ENCODE data around the gene HIVEP3.
"Not testable (repeated sequence)": the region's sequence is repeated elsewhere in the genome, so short reads cannot be mapped to it uniquely, and the experiment has no call there.

The HIVEP3 gene

GRCh38 chr1:41572224-41572623, 346.5 kb downstream of the HIVEP3 start:
- DNase-seq: no peak

- DNase-seq: no peak
These were observed 347.7 kb downstream of the HIVEP3 start for GRCh38 chr1:41571041-41571440.

DNA sequence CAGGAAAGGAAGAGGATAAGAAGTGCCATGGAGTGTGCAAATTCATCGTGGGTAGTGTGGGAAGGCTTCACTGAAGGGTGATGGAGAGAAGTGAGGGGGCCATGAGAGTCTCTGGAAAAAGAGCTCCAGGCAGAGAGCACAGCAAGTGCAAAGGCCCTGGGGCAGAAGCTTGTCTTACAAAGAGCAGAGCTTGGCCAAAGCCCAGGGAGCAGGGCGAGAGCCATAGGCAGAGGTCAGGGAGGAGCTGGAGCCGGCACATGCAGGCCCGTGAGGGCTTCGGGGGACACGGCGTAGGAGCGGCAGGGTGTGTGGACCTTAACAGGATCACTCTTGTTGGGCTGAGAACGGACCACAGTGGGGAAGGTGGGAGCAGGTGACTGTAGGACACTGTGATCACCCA, 350.5 kb downstream of the HIVEP3 start:
- no peak for DNase-seq

GRCh38 chr1:41566969-41567368, 351.8 kb downstream of the HIVEP3 start:
- DNase-seq: no peak

- DNase-seq: no peak
These were observed 352.3 kb downstream of the HIVEP3 start for GRCh38 chr1:41566274-41566885.

- DNase-seq: no peak
These were observed 353.8 kb downstream of the HIVEP3 start for GRCh38 chr1:41564741-41565475.

GRCh38 chr1:41562328-41562727, 356.4 kb downstream of the HIVEP3 start:
- no peak for DNase-seq

GRCh38 chr1:41560931-41561330, 357.8 kb downstream of the HIVEP3 start:
- DNase-seq: no peak

DNA sequence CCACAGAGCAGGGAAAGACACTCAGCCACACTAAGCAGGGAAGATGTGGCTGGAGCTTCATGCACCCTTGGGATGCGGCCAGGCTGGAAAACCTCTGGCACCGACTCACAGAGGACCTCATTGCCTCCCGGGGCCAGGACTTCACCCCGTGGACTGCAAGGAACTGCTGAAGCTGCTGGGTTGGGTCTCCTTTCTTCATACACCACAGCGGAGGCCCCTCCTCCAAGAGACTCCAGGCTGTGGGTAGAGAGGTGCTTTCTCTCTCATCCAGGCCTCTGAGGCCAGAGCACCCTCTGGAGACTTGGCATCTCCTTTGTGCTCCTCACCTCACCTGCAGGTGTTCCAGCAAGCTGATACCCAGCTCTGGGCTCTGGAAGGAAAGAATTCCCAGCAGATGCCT, 358.2 kb downstream of the HIVEP3 start:
- no peak for DNase-seq

- no peak for DNase-seq
These were observed 359.4 kb downstream of the HIVEP3 start for GRCh38 chr1:41559331-41559730.

GRCh38 chr1:41558761-41559171, 360.0 kb downstream of the HIVEP3 start:
- no peak for DNase-seq

DNA sequence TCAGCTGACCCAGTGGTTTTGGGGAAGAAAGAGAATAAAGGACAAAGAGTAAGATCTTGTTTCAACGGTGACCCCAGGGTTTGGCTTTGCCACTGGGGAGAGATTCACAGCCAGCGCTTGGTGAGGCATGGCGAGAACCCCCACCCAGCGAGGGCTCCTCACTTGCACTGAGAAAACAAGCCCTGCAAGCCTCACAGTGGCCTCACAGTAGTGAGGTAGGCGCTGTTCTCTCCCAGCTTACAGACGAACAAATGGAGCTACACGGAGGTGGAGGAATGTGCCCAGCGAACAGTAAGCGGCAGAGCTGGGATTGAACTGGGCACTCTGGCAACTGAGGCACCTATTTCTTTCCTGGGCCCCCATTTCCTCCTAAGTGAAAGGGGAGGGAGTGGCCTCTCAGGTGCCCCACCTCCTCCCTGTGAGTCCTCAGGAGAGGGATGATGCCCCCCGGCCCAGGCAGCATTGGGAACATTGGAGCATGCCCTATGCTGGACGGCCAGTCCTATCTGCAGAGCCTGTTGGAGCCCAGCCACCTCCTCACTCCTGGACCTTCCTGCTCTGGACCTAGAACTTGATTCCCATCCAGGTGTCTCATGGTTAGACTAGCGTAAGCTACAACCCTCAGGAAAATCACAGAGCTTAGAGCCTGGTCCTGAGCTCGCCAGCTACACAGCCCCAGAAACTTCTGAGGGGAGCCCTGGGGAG, 360.8 kb downstream of the HIVEP3 start:
- DNase-seq: no peak

DNA sequence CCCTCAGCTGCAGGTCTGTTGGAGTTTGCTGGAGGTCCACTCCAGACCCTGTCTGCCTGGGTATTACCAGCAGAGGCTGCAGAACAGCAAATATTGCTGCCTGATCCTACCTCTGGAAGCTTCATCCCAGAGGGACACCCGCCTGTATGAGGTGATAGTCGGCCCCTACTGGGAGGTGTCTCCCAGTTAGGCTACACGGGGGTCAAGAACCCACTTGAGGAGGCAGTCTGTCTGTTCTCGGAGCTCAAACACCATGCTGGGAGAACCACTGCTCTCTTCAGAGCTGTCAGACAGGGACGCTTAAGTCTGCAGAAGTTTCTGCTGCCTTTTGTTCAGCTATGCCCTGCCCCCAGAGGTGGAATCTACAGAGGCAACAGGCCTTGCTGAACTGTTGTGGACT, 364.0 kb downstream of the HIVEP3 start:
- DNase-seq: not testable (repeated sequence)

GRCh38 chr1:41547781-41548560, 370.8 kb downstream of the HIVEP3 start:
- no peak for DNase-seq

DNA sequence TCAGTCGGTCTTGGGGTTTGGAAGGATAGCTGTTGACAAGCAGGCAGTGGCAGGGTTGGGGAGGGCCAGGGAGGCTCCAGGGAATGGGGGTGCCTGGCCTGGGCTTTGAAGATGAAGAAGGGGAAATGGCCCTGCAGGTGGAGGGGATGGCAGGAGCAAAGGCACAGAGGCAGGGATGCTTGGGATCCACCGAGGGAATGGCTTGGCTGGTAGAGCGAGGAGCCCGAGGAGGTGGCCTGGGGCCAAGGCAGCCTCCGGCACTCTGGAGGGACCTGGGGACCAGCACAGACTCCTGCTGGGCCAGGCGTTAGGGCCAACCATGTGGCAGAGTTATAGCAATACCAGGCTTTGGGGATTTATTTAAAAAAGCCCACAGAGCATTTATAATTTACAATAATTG, 371.4 kb downstream of the HIVEP3 start:
- DNase-seq: no peak

DNA sequence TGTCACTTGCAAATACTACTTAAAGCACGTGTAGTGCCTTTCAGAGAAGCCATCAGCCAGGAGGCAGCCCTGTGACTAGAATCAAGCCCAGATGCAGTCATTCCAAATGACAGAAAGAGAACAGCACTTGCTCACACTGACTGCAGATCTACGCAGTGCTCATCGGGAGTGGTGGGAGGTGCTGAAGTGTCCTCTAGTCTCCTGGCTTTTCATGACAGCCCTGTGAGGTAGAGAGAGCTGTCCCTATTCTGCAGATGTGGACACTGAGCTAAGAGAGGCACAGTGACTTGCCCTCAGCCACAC, 371.9 kb downstream of the HIVEP3 start:
- no peak for DNase-seq

DNA sequence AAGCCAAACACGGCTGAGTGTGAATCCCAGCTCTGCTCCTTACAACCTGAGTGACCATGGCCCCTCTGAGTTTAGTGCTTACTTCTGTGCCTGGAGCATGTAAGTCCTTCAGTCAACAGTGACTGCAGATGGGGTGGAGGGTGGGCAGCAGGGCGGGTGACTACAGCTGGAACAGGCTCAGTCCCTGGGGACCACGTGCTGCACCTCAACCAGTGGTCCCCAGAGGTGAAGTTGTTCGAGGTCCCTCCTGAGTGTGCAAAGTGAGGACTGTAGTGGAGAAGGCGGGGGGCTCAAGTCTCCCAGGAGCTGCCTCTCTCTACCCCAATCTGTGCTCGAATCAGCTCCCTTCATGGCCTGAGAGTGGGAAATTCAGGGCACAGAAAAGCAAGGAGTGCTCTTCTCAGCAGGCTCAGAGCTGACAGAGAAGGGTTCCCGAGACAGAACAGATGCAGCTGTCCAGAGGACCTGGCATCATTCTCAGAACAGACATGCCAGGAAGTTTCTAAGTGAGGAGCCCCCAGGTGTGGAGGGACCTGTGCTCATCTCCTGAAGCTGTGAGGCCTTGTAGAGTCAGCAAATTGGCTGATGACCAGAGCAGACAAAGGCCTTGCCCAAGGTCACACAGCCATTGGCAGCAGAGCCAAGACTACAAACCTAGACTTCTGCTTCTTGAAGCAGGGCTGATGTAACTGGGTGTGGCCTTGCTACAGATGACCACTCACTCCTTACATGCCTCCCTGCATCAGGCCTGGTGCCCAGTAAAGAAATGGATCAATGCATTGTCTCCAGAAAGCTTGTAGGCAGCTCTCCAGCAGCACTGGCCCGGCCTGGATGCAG, 372.5 kb downstream of the HIVEP3 start:
- no peak for DNase-seq

DNA sequence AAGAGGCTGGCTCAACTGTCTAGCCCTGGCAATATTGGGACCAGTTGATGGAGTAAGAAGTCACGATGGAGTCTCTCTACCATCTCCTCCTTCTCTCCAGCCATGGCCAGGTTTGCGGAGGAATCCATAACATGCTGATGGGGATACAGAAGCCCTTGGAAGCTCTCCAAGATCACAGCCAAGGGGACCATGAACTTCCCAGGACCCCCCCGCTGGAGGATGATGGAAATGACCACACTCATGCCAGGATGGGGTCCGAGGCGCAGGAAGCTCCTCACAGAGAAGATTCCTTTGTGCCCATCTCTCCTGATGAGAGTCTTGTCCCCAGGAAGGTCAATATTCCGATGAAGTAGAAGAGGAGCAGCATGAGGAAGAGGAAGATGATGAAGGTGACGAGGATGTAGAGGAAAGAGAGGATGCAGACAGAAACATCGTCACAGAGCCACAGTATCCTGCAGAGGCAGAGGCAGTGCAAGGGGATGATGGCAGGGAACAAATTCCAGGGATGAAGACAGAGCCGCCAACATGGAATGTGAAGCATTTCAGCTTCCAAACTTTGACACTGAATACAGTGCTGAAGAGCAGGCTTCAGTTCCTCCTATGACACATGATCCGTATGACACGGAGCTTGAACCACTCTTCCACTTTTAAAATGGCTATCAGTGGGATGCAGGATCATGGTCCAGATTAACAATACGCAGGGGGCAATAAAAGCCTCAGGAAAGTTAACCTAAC, 376.4 kb downstream of the HIVEP3 start:
- DNase-seq: no peak

DNA sequence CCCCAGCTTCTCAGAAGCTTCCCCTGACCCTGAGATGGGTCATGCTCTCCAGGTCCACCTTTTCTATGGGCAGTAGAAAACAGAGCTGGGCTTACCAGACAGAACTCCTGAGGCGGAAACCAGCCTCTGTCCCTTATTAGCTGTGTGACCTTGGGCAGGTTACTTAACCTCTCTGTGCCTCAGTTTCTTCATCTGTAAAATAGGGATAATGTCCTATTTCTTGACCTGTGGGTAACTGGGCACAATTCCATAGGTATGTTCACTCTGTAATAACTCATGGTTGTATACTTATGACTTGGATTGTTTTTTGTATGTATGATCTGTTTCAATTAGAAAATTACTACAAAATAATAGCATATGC, 377.1 kb downstream of the HIVEP3 start:
- no peak for DNase-seq

- no peak for DNase-seq
These were observed 377.7 kb downstream of the HIVEP3 start for GRCh38 chr1:41540886-41541591.

- no peak for DNase-seq
These were observed 378.7 kb downstream of the HIVEP3 start for GRCh38 chr1:41539999-41540398.
